HCT116 (cell line): ENCODE results near the gene C1orf159. TPM values are rescaled to one million over a fixed set of nuclear protein-coding genes. Genes with fewer than 3 reads are reported as not detected.

Experiments
- ATAC-seq: fragments of 200-7000 bp; cut with Tn5 transposase; 2 replicates; pipeline ENCODE4 v1.9.1; 2020; ENCODE audit warnings: mild to moderate bottlenecking, moderate library complexity
- BruUV-seq: library from RNA; stranded (reverse); fragments of 400-500 nt; replicated peaks from 2 replicates; lab custom pipeline; 2021; lab: Mats Ljungman, UMichigan
- CTCF ChIA-PET: fragments of 300-600 bp; sonication (Branson Sonifier 250); formaldehyde crosslinking; loops from one replicate; lab custom pipeline; 2021; ENCODE audit warnings: antibody characterized with exemption; lab: Charles Lee
- POLR2A ChIA-PET: fragments of 300-600, 350-600 bp; sonication (Branson Sonifier 250); formaldehyde crosslinking; loops from one replicate; lab custom pipeline; 2021; ENCODE audit warnings: antibody characterized with exemption; lab: Charles Lee
- RAD21 ChIA-PET, 2 experiments: fragments of 300-600 bp; sonication (Branson Sonifier 250); formaldehyde crosslinking; loops; one replicate each; lab custom pipeline; 2023; ENCODE audit warnings: low total read pairs in 2 of 2; ENCODE audit not compliant: uncharacterized antibody in 2 of 2, unreplicated experiment in 2 of 2, low non-redundant PET in 1 of 2; lab: Charles Lee
- DNase-seq: peaks from one replicate; pipeline ENCODE4 v3.0.0-alpha.2; 2010; ENCODE audit warnings: low read depth, low spot score
- H2AFZ ChIP-seq: fragments of 200-600 bp; shearing (Covaris generic), sonication (generic); 2 replicates; pipeline ENCODE4 v1.6.1; 2017; ENCODE audit warnings: low read depth, mixed run types, mixed read lengths, antibody characterized with exemption, low read length; ENCODE audit not compliant: poor library complexity, severe bottlenecking
- H3K27ac ChIP-seq: 2 replicates; pipeline ENCODE4 v1.5.1; 2012; ENCODE audit warnings: low read depth, low read length
- H3K27me3 ChIP-seq: fragments of 200-600 bp; sonication (generic); 2 replicates; pipeline ENCODE4 v1.6.1; 2016; ENCODE audit warnings: mixed run types, low read length, mixed read lengths; ENCODE audit not compliant: insufficient read depth
- H3K36me3 ChIP-seq, 2 experiments: fragments of 200-500 bp in 1 of 2; fragments of 200-600 bp in 1 of 2; sonication (Bioruptor generic) in 1 of 2; sonication (generic) in 1 of 2; 2 replicates each; pipeline versions ENCODE4 v1.5.1 to v1.6.1; 2014 to 2016; ENCODE audit warnings: low read length in 2 of 2, inconsistent platforms in 1 of 2, mixed read lengths in 1 of 2, mixed run types in 1 of 2; ENCODE audit not compliant: insufficient read depth in 2 of 2, control insufficient read depth in 1 of 2
- H3K4me1 ChIP-seq, 2 experiments: fragments of 200-600 bp in 1 of 2; sonication (generic) in 1 of 2; 2 replicates each; pipeline versions ENCODE4 v1.5.1 to v1.6.1; 2012 to 2017; ENCODE audit warnings: low read length in 2 of 2, inconsistent platforms in 1 of 2, mild to moderate bottlenecking in 1 of 2, mixed read lengths in 1 of 2, mixed run types in 1 of 2, moderate library complexity in 1 of 2; ENCODE audit not compliant: insufficient read depth in 2 of 2, control insufficient read depth in 1 of 2
- H3K4me2 ChIP-seq: fragments of 200-600 bp; sonication (generic); 2 replicates; pipeline ENCODE4 v1.6.1; 2017; ENCODE audit warnings: mixed run types, low read length, mixed read lengths
- H3K4me3 ChIP-seq, 2 experiments: fragments of 200-600 bp in 1 of 2; sonication (generic) in 1 of 2; replicated peaks in 1 of 2; 2 replicates each; pipeline ENCODE4 v1.5.1; 2011 to 2016; ENCODE audit warnings: low read length in 2 of 2, control low read depth in 1 of 2, low read depth in 1 of 2, mild to moderate bottlenecking in 1 of 2, mixed read lengths in 1 of 2, mixed run types in 1 of 2
- H3K79me2 ChIP-seq: fragments of 200-600 bp; sonication (generic); 2 replicates; pipeline ENCODE4 v1.6.1; 2017; ENCODE audit warnings: mild to moderate bottlenecking, mixed run types, low read length, moderate library complexity, mixed read lengths; ENCODE audit not compliant: insufficient read depth
- H3K9ac ChIP-seq: fragments of 200-600 bp; sonication (generic); 2 replicates; pipeline ENCODE4 v1.6.1; 2016; ENCODE audit warnings: low read length, mixed read lengths
- H3K9me2 ChIP-seq: fragments of 200-600 bp; sonication (generic), shearing (Covaris generic); 2 replicates; pipeline ENCODE4 v1.6.1; 2017; ENCODE audit warnings: mixed run types, mild to moderate bottlenecking, moderate library complexity; ENCODE audit not compliant: insufficient read depth
- H3K9me3 ChIP-seq, 2 experiments: fragments of 200-500 bp in 1 of 2; fragments of 200-600 bp in 1 of 2; sonication (Bioruptor generic) in 1 of 2; sonication (generic) in 1 of 2; 2 replicates each; pipeline ENCODE4 v1.6.1; 2014 to 2017; ENCODE audit warnings: low read length in 2 of 2, mixed read lengths in 2 of 2, inconsistent platforms in 1 of 2, low read depth in 1 of 2, mild to moderate bottlenecking in 1 of 2, mixed run types in 1 of 2, moderate library complexity in 1 of 2; ENCODE audit not compliant: control insufficient read depth in 1 of 2, insufficient read depth in 1 of 2
- H4K20me1 ChIP-seq: fragments of 200-600 bp; sonication (generic), shearing (Covaris generic); 2 replicates; pipeline ENCODE4 v1.6.1; 2017; ENCODE audit warnings: mixed run types, mild to moderate bottlenecking, moderate library complexity; ENCODE audit not compliant: insufficient read depth
- ATF3 ChIP-seq: IDR thresholded peaks from 2 replicates; pipeline ENCODE4 v1.6.1; 2012
- CEBPB ChIP-seq: IDR thresholded peaks from 2 replicates; pipeline ENCODE4 v1.6.1; 2012; ENCODE audit warnings: low read depth
- EGR1 ChIP-seq: IDR thresholded peaks from 2 replicates; pipeline ENCODE4 v1.6.1; 2012; ENCODE audit warnings: low read depth
- ELF1 ChIP-seq: IDR thresholded peaks from 2 replicates; pipeline ENCODE4 v1.6.1; 2012; ENCODE audit warnings: low read depth, borderline replicate concordance
- EZH2 ChIP-seq: fragments of 200-600 bp; sonication (generic); IDR thresholded peaks from 2 replicates; pipeline ENCODE4 v1.6.1; 2017; ENCODE audit warnings: antibody characterized with exemption, mixed run types
- FOSL1 ChIP-seq: IDR thresholded peaks from 2 replicates; pipeline ENCODE4 v1.6.1; 2012; ENCODE audit warnings: low read depth
- JUND ChIP-seq: IDR thresholded peaks from 2 replicates; pipeline ENCODE4 v1.6.1; 2012
- POLR2AphosphoS5 ChIP-seq: IDR thresholded peaks from 2 replicates; pipeline ENCODE4 v1.6.1; 2011; ENCODE audit warnings: mild to moderate bottlenecking, low read depth, low read length, moderate library complexity
- SIN3A ChIP-seq: IDR thresholded peaks from 2 replicates; pipeline ENCODE4 v1.6.1; 2012; ENCODE audit warnings: low read depth
- SRF ChIP-seq: IDR thresholded peaks from 2 replicates; pipeline ENCODE4 v1.6.1; 2012; ENCODE audit warnings: low read depth
- ZBTB33 ChIP-seq: IDR thresholded peaks from 2 replicates; pipeline ENCODE4 v1.6.1; 2011; ENCODE audit warnings: mild to moderate bottlenecking, low read length, moderate library complexity; ENCODE audit not compliant: insufficient replicate concordance; ENCODE audit errors: extremely low read depth
- ZFX ChIP-seq: fragments of 450-650 bp; IDR thresholded peaks from 2 replicates; pipeline ENCODE4 v1.6.1; 2017
- ZNF274 ChIP-seq: fragments of 200-500 bp; sonication (Bioruptor generic); IDR thresholded peaks from 2 replicates; pipeline ENCODE4 v1.6.1; 2014; ENCODE audit warnings: mild to moderate bottlenecking, low read depth, low read length, inconsistent platforms
- intact Hi-C: fragments of 100-400 bp; cut with micrococcal nuclease; formaldehyde crosslinking; loops from 2 replicates; pipeline ENCODE4 v1.10.0; 2022
- total RNA-seq: library from RNA; stranded (reverse); gene quantifications from one replicate; pipeline ENCODE4 v1.2.1, GENCODE V29; 2021; ENCODE audit not compliant: unreplicated experiment
- TF ChIP-seq, protein P1 (sequence below): IDR thresholded peaks from 2 replicates; pipeline ENCODE4 v1.6.1; 2012

The C1orf159 gene
- total RNA-seq, 1 experiment from 2014 or later = 22.7 TPM

GRCh38 chr1:1088801-1089680 lies 26.8 kb downstream of the C1orf159 start:
- no peak overlapping the region for H2AFZ ChIP-seq
- ATAC-seq (no peak), DNase-seq (no peak)
- ChIA-PET POLR2A (interaction anchor here (0.9 to 1.3 kb wide), 2 partner anchors 9 to 15 kb away, joined by 3 read pairs; partner anchors contain the start of gene RNF223), CTCF (no interaction called here), RAD21 (no interaction called here)
- H3K36me3 ChIP-seq = no peaks in the 10 kb centered on the region
- H4K20me1 ChIP-seq = no peaks in the 10 kb centered on the region
- BruUV-seq = no TSS peak
- no peaks in the 10 kb centered on the region for H3K79me2 ChIP-seq
- H3K27ac ChIP-seq = no peak overlapping the region
- intact Hi-C loops = no loop called here
- H3K4me3 ChIP-seq = no peak overlapping the region
- H3K4me1 ChIP-seq = no peaks in the 10 kb centered on the region; a peak in 1 of 4 replicates
- no peaks in the 10 kb centered on the region for H3K9me3 ChIP-seq
- no peak overlapping the region for H3K9ac ChIP-seq
- no peaks in the 10 kb centered on the region for H3K9me2 ChIP-seq
- no peak overlapping the region for H3K4me2 ChIP-seq
- TF ChIP-seq SRF (no peak), CEBPB (no peak), POLR2AphosphoS5 (no peak), EGR1 (no peak), EZH2 (no peak)
- H3K27me3 ChIP-seq = no peaks in the 10 kb centered on the region

GRCh38 chr1:1088029-1088800 lies 27.7 kb downstream of the C1orf159 start:
- H3K9ac ChIP-seq = no peak overlapping the region
- intact Hi-C loops = no loop called here
- no TSS peak for BruUV-seq
- no peak for TF ChIP-seq SRF
- TF ChIP-seq FOSL1 = no peak
- TF ChIP-seq ATF3 = no peak
- TF ChIP-seq SIN3A = no peak
- no peak for TF ChIP-seq ELF1
- TF ChIP-seq, protein P1, sequence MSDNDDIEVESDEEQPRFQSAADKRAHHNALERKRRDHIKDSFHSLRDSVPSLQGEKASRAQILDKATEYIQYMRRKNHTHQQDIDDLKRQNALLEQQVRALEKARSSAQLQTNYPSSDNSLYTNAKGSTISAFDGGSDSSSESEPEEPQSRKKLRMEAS = no peak
- no peak for TF ChIP-seq ZNF274
- no peak for TF ChIP-seq ZBTB33
- no peak for TF ChIP-seq EZH2
- TF ChIP-seq JUND = no peak
- no peak for TF ChIP-seq ZFX

More at GRCh38 chr1:1088029-1088800, 27.7 kb downstream of the C1orf159 start:
- no peaks in the 10 kb centered on the region for H3K9me2 ChIP-seq
- H3K36me3 ChIP-seq = no peaks in the 10 kb centered on the region
- H3K4me1 ChIP-seq = no peaks in the 10 kb centered on the region; a peak in 1 of 4 replicates
- DNase-seq (no peak), ATAC-seq (no peak)
- POLR2A ChIA-PET = interaction anchor here (0.5 kb wide), 1 partner anchor 66 kb away, joined by 3 read pairs; no protein-coding TSS in a partner anchor
- CTCF ChIA-PET = no interaction called here
- H3K27ac ChIP-seq = no peak overlapping the region
- no peaks in the 10 kb centered on the region for H3K79me2 ChIP-seq
- no peak overlapping the region for H3K4me3 ChIP-seq
- no peak overlapping the region for H2AFZ ChIP-seq
- H3K4me2 ChIP-seq = no peak overlapping the region
- RAD21 ChIA-PET = no interaction called here
- no peaks in the 10 kb centered on the region for H4K20me1 ChIP-seq
- H3K27me3 ChIP-seq = no peaks in the 10 kb centered on the region
- no peaks in the 10 kb centered on the region for H3K9me3 ChIP-seq
